NCI-H1930 (cell line): ENCODE data around the gene PDK3.

ENCODE experiments used
- DNase-seq, 2 experiments: peaks; one replicate each; lab custom pipeline; 2025; lab: John Stamatoyannopoulos, UW

Gene PDK3

GRCh38 chrX:24464836-24465531 is at the start of gene PDK3:
Gene PDK3 (plus strand): TSS chrX:24465286. CDS start chrX:24465456, 170 bp downstream.
- DNase-seq, result peak; percentile 77 to 85

- no peak for DNase-seq
Measured at GRCh38 chrX:24415921-24416320, 49.2 kb upstream of the PDK3 start.

GRCh38 chrX:24423960-24424359 is 41.1 kb upstream of the PDK3 start:
- DNase-seq, result no peak

- no peak for DNase-seq
Measured at GRCh38 chrX:24424948-24425347, 40.1 kb upstream of the PDK3 start.

- no peak for DNase-seq
Measured at GRCh38 chrX:24425806-24426205, 39.3 kb upstream of the PDK3 start.

GRCh38 chrX:24426340-24426913 is 38.7 kb upstream of the PDK3 start:
- no peak for DNase-seq

GRCh38 chrX:24426921-24427746 is 38.0 kb upstream of the PDK3 start:
- no peak for DNase-seq

GRCh38 chrX:24427747-24428019 is 37.4 kb upstream of the PDK3 start:
- no peak for DNase-seq

- DNase-seq, result no peak
Measured at GRCh38 chrX:24428516-24428915, 36.6 kb upstream of the PDK3 start.

- DNase-seq, result no peak
Measured at GRCh38 chrX:24435060-24435459, 30.0 kb upstream of the PDK3 start.

GRCh38 chrX:24443918-24444317 is 21.2 kb upstream of the PDK3 start:
- DNase-seq, result no peak

GRCh38 chrX:24444645-24445044 is 20.4 kb upstream of the PDK3 start:
- DNase-seq, result no peak

GRCh38 chrX:24448762-24449250 is 16.3 kb upstream of the PDK3 start:
- DNase-seq, result no peak

- no peak for DNase-seq
Measured at GRCh38 chrX:24463077-24463476, 2.0 kb upstream of the PDK3 start.

GRCh38 chrX:24464498-24464835 is 619 bp upstream of the PDK3 start:
- DNase-seq, result no peak

GRCh38 chrX:24465532-24465865 is 413 bp downstream of the PDK3 start:
- DNase-seq, result no peak

GRCh38 chrX:24466025-24466424 is 939 bp downstream of the PDK3 start:
- DNase-seq, result no peak

- no peak for DNase-seq
Measured at GRCh38 chrX:24468245-24468644, 3.2 kb downstream of the PDK3 start.

GRCh38 chrX:24471808-24472207 is 6.7 kb downstream of the PDK3 start:
- DNase-seq, result no peak

- no peak for DNase-seq
Measured at GRCh38 chrX:24475480-24475879, 10.4 kb downstream of the PDK3 start.

GRCh38 chrX:24478509-24478908 is 13.4 kb downstream of the PDK3 start:
- no peak for DNase-seq

GRCh38 chrX:24479924-24480323 is 14.8 kb downstream of the PDK3 start:
- DNase-seq, result no peak

GRCh38 chrX:24480400-24480865 is 15.3 kb downstream of the PDK3 start:
- peak; percentile 13 to 15 for DNase-seq
